ENCODE measurements around the gene HUWE1. TPM values are rescaled to one million over a fixed set of nuclear protein-coding genes. Genes with fewer than 3 reads are reported as not detected.

The HUWE1 gene
- total RNA-seq, 3 donors from 2014 or later = 99.7 to 122 (median 108) TPM

- TF ChIP-seq POLR2A (IDR thresholded peaks at IDR 0.05) (no peak), POLR2AphosphoS5 (IDR thresholded peaks at IDR 0.05) (no peak)
- TF ChIP-seq, protein P1, sequence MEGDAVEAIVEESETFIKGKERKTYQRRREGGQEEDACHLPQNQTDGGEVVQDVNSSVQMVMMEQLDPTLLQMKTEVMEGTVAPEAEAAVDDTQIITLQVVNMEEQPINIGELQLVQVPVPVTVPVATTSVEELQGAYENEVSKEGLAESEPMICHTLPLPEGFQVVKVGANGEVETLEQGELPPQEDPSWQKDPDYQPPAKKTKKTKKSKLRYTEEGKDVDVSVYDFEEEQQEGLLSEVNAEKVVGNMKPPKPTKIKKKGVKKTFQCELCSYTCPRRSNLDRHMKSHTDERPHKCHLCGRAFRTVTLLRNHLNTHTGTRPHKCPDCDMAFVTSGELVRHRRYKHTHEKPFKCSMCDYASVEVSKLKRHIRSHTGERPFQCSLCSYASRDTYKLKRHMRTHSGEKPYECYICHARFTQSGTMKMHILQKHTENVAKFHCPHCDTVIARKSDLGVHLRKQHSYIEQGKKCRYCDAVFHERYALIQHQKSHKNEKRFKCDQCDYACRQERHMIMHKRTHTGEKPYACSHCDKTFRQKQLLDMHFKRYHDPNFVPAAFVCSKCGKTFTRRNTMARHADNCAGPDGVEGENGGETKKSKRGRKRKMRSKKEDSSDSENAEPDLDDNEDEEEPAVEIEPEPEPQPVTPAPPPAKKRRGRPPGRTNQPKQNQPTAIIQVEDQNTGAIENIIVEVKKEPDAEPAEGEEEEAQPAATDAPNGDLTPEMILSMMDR (IDR thresholded peaks at IDR 0.05) = no peak
- Histone ChIP-seq H3K9me3 (no peaks in the 10 kb centered on the region), H3K27me3 (peaks cover 0 to 35% of the 10 kb centered on the region in 2 donors), H3K36me3 (no peaks in the 10 kb centered on the region), H3K27ac (no peak overlapping the region), H3K4me3 (no peak overlapping the region), H3K4me1 (no peaks in the 10 kb centered on the region)
- intact Hi-C loops (cut with DNase I; ENCODE audit: low total_unique reads) = no loop called here
- no peak for DNase-seq (ENCODE audit: low spot score in 2 of 2)
Measured at GRCh38 chrX:53595266-53595810, 91.2 kb downstream of the HUWE1 start.

GRCh38 chrX:53594354-53594753, 92.2 kb downstream of the HUWE1 start:
- H3K27me3 ChIP-seq = peaks cover 0 to 36% of the 10 kb centered on the region in 2 donors
- H3K4me3 ChIP-seq = no peak overlapping the region
- no peak for DNase-seq (ENCODE audit: low spot score in 2 of 2)
- H3K36me3 ChIP-seq = no peaks in the 10 kb centered on the region
- intact Hi-C loops (cut with DNase I; ENCODE audit: low total_unique reads) = no loop called here
- H3K9me3 ChIP-seq = no peaks in the 10 kb centered on the region
- H3K4me1 ChIP-seq = no peaks in the 10 kb centered on the region
- H3K27ac ChIP-seq = no peak overlapping the region
- no peak for TF ChIP-seq POLR2AphosphoS5 (IDR thresholded peaks at IDR 0.05)
- TF ChIP-seq, protein P1 (IDR thresholded peaks at IDR 0.05) = no peak
- no peak for TF ChIP-seq POLR2A (IDR thresholded peaks at IDR 0.05)

DNA sequence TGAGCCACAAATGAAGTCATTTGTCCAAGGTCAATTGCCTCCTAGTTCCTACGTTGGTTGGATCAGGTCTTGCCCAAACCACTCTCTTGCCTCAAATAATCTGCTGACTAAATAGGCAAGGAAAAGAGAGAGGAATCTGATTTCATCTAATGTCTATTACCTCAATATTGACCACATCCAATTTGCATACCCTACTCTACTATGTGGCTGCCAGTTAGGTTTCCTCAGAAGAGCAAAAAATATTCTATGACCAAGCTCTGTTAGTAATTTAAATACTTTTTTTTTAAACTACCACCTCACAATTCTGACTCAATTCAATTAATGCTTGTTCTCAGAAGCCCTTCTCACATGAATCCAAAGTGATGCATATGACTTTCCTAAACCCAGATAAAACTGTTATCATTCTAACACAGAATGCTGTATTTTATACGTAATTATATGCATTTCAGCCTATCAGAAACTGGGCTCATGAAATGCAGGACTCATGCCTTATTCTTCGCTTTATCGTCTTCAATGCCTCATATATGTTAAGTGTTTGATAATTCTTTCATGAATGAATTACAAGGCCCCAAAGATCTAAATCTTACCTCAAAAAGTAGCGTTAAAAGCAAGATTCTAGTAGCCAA, 98.6 kb downstream of the HUWE1 start:
- TF ChIP-seq POLR2AphosphoS5 (IDR thresholded peaks at IDR 0.05) = no peak
- DNase-seq (ENCODE audit: low spot score in 2 of 2) = no peak
- no peaks in the 10 kb centered on the region for H3K4me1 ChIP-seq
- no peaks in the 10 kb centered on the region for H3K36me3 ChIP-seq
- peaks cover 0 to 45% of the 10 kb centered on the region in 2 donors for H3K27me3 ChIP-seq
- H3K9me3 ChIP-seq = no peaks in the 10 kb centered on the region
- H3K4me3 ChIP-seq = no peak overlapping the region
- intact Hi-C loops (cut with DNase I; ENCODE audit: low total_unique reads) = no loop called here
- H3K27ac ChIP-seq = no peak overlapping the region

DNA sequence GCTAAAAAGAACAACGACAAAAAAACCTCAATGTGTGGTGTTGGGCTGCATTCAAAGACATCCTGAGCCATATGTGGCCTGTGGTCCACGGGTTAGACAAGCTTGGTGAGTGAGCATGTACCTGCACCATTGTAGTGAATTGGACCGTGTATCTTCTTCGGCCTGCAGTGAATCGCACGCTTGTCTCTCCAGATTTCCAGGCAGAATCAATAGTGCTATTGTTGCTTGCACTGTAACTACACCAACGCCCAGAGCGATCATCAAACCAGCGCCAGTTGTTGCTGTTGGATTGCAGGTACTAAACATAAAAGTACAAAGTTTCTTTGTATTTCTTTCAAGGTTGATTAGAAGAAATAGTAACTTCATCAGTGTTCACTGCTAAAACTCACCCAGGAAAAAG, 101.6 kb downstream of the HUWE1 start:
- intact Hi-C loops (cut with DNase I; ENCODE audit: low total_unique reads) = no loop called here
- Histone ChIP-seq H3K9me3 (no peaks in the 10 kb centered on the region), H3K4me3 (no peak overlapping the region), H3K36me3 (no peaks in the 10 kb centered on the region), H3K27ac (no peak overlapping the region), H3K27me3 (peaks cover 0 to 39% of the 10 kb centered on the region in 2 donors), H3K4me1 (no peaks in the 10 kb centered on the region)
- TF ChIP-seq POLR2A (IDR thresholded peaks at IDR 0.05) (no peak), POLR2AphosphoS5 (IDR thresholded peaks at IDR 0.05) (no peak)
- TF ChIP-seq, protein P1 (IDR thresholded peaks at IDR 0.05) = no peak
- DNase-seq (ENCODE audit: low spot score in 2 of 2) = no peak

- TF ChIP-seq, protein P1 (IDR thresholded peaks at IDR 0.05) = no peak
- no peak for TF ChIP-seq POLR2A (IDR thresholded peaks at IDR 0.05)
- TF ChIP-seq POLR2AphosphoS5 (IDR thresholded peaks at IDR 0.05) = no peak
- no peaks in the 10 kb centered on the region for H3K4me1 ChIP-seq
- no peak for DNase-seq (ENCODE audit: low spot score in 2 of 2)
- no peaks in the 10 kb centered on the region for H3K9me3 ChIP-seq
- H3K36me3 ChIP-seq = no peaks in the 10 kb centered on the region
- H3K27ac ChIP-seq = no peak overlapping the region
- intact Hi-C loops (cut with DNase I; ENCODE audit: low total_unique reads) = no loop called here
- peaks cover 0 to 31% of the 10 kb centered on the region in 2 donors for H3K27me3 ChIP-seq
- H3K4me3 ChIP-seq = no peak overlapping the region
Measured at GRCh38 chrX:53583571-53583970, 102.9 kb downstream of the HUWE1 start.
